Neural progenitor cell (in vitro differentiated cells): Measurements from ENCODE around the gene RNU4-1. TPM values are rescaled to one million over a fixed set of nuclear protein-coding genes. Genes with fewer than 3 reads are reported as not detected.
A peak's percentile ranks its signal among the peaks of the same experiment; 100 is the strongest.

ENCODE experiments used
- DNase-seq: peaks from one replicate; pipeline ENCODE4 v3.0.0-alpha.2; 2016; ENCODE audit warnings: low spot score
- H2AFZ ChIP-seq: fragments of 200-600 bp; sonication (generic); replicated peaks from 2 replicates; pipeline ENCODE4 v1.6.1; 2016; ENCODE audit warnings: antibody characterized with exemption
- H3F3A ChIP-seq: fragments of 200-600 bp; sonication (generic); 2 replicates; pipeline ENCODE4 v1.6.1; 2016; ENCODE audit warnings: antibody characterized with exemption, low read depth
- H3K27ac ChIP-seq: fragments of 200-600 bp; sonication (generic); 2 replicates; pipeline ENCODE4 v1.5.1; 2016; ENCODE audit warnings: mild to moderate bottlenecking
- H3K27me3 ChIP-seq: fragments of 200-600 bp; sonication (generic); 2 replicates; pipeline ENCODE4 v1.6.1; 2016; ENCODE audit warnings: mild to moderate bottlenecking, moderate library complexity
- H3K36me3 ChIP-seq: fragments of 200-600 bp; sonication (generic); 2 replicates; pipeline ENCODE4 v1.5.1; 2016
- H3K4me1 ChIP-seq: fragments of 200-600 bp; sonication (generic); 2 replicates; pipeline ENCODE4 v1.6.1; 2016; ENCODE audit warnings: mixed run types
- H3K4me2 ChIP-seq: fragments of 200-600 bp; sonication (generic); 2 replicates; pipeline ENCODE4 v1.6.1; 2016
- H3K4me3 ChIP-seq: fragments of 200-600 bp; sonication (generic); 2 replicates; pipeline ENCODE4 v1.5.1; 2016
- H3K79me2 ChIP-seq: fragments of 200-600 bp; sonication (generic); 2 replicates; pipeline ENCODE4 v1.6.1; 2016; ENCODE audit warnings: low read depth
- H3K9ac ChIP-seq: fragments of 200-600 bp; sonication (generic); 2 replicates; pipeline ENCODE4 v1.6.1; 2016
- H3K9me3 ChIP-seq: fragments of 200-600 bp; sonication (generic); 2 replicates; pipeline ENCODE4 v1.5.1; 2016; ENCODE audit warnings: low read depth
- H4K20me1 ChIP-seq: fragments of 200-600 bp; sonication (generic); 2 replicates; pipeline ENCODE4 v1.6.1; 2016; ENCODE audit warnings: low read depth
- H3K27ac Mint-ChIP-seq: 3 replicates; pipeline ENCODE4 v1.8.0; 2021; ENCODE audit warnings: mixed read lengths
- H3K27me3 Mint-ChIP-seq: 2 replicates; pipeline ENCODE4 v1.8.0; 2022; ENCODE audit warnings: low read depth, mild to moderate bottlenecking, inconsistent platforms, moderate library complexity, mixed read lengths; ENCODE audit not compliant: insufficient read depth
- H3K36me3 Mint-ChIP-seq: 3 replicates; pipeline ENCODE4 v1.8.0; 2021; ENCODE audit warnings: mixed read lengths
- H3K4me1 Mint-ChIP-seq: 3 replicates; pipeline ENCODE4 v1.8.0; 2021; ENCODE audit warnings: mixed read lengths
- H3K4me3 Mint-ChIP-seq: 3 replicates; pipeline ENCODE4 v1.8.0; 2021; ENCODE audit warnings: mild to moderate bottlenecking, moderate library complexity, mixed read lengths
- H3K9me3 Mint-ChIP-seq: 3 replicates; pipeline ENCODE4 v1.8.0; 2020; ENCODE audit warnings: mixed read lengths
- CTCF ChIP-seq: fragments of 200-600 bp; sonication (generic); IDR thresholded peaks from 2 replicates; pipeline ENCODE4 v1.5.1; 2017; ENCODE audit warnings: antibody characterized with exemption, mild to moderate bottlenecking
- EZH2 ChIP-seq: fragments of 200-600 bp; sonication (generic); IDR thresholded peaks from 2 replicates; pipeline ENCODE4 v1.6.1; 2017; ENCODE audit warnings: antibody characterized with exemption, mild to moderate bottlenecking, moderate library complexity
- EZH2phosphoT487 ChIP-seq: fragments of 200-600 bp; sonication (generic); IDR thresholded peaks from 2 replicates; pipeline ENCODE4 v1.6.1; 2017; ENCODE audit warnings: antibody characterized with exemption
- total RNA-seq: library from RNA; depleted of rRNA; stranded (reverse); fragments of >200 nt; gene quantifications from 2 replicates; pipeline ENCODE4 v1.2.3, GENCODE V29; 2015; ENCODE audit warnings: low replicate concordance

The RNU4-1 gene
- total RNA-seq, 1 donor from 2014 or later, result under 0.01 TPM

GRCh38 chr12:120314220-120314619 is 21.2 kb upstream of the RNU4-1 start:
- Mint-ChIP-seq H3K36me3 (no peaks in the 10 kb centered on the region), H3K9me3 (no peaks in the 10 kb centered on the region), H3K27me3 (no peaks in the 10 kb centered on the region), H3K27ac (no peak overlapping the region), H3K4me1 (peaks cover 11% of the 10 kb centered on the region), H3K4me3 (no peak overlapping the region)
- no peak overlapping the region for H3K27ac ChIP-seq
- H3K9ac ChIP-seq, result no peak overlapping the region
- H3K27me3 ChIP-seq, result no peaks in the 10 kb centered on the region
- no peaks in the 10 kb centered on the region for H3K9me3 ChIP-seq
- TF ChIP-seq EZH2, result no peak
- TF ChIP-seq CTCF, result peak; percentile 45
- peaks cover 19% of the 10 kb centered on the region for H3F3A ChIP-seq
- H3K36me3 ChIP-seq, result no peaks in the 10 kb centered on the region
- no peak overlapping the region for H3K4me2 ChIP-seq
- no peak overlapping the region for H3K4me3 ChIP-seq
- no peaks in the 10 kb centered on the region for H4K20me1 ChIP-seq
- no peaks in the 10 kb centered on the region for H3K79me2 ChIP-seq
- DNase-seq, result peak; percentile 36
- peaks cover 6% of the 10 kb centered on the region for H3K4me1 ChIP-seq
- H2AFZ ChIP-seq, result no peak overlapping the region

- H3K27ac ChIP-seq, result no peak within 1 kb of the TSS
- no peaks in the 10 kb centered on the region for H3K9me3 Mint-ChIP-seq
- no peaks in the 10 kb centered on the region for H3K9me3 ChIP-seq
- no peaks in the 10 kb centered on the region for H3K79me2 ChIP-seq
- peak within 1 kb of the TSS; percentile 96 for H3K27ac Mint-ChIP-seq
- no peaks in the 10 kb centered on the region for H3K27me3 ChIP-seq
- peak within 1 kb of the TSS; percentile 68 for H3K4me3 ChIP-seq
- H3K9ac ChIP-seq, result peak within 1 kb of the TSS; percentile 61
- peak; percentile 88 for TF ChIP-seq CTCF
- no peak for TF ChIP-seq EZH2
- DNase-seq, result peak; percentile 94
- no peaks in the 10 kb centered on the region for H3K36me3 ChIP-seq
- no peaks in the 10 kb centered on the region for H4K20me1 ChIP-seq
- H3K4me1 ChIP-seq, result no peaks in the 10 kb centered on the region
- H3K4me1 Mint-ChIP-seq, result peaks cover 11% of the 10 kb centered on the region
- H3K36me3 Mint-ChIP-seq, result no peaks in the 10 kb centered on the region
- peak within 1 kb of the TSS; percentile 99 for H3K4me2 ChIP-seq
- peak within 1 kb of the TSS; percentile 98 for H2AFZ ChIP-seq
- H3K27me3 Mint-ChIP-seq, result peaks cover 8% of the 10 kb centered on the region
- peak within 1 kb of the TSS; percentile 93 for H3K4me3 Mint-ChIP-seq
- peaks cover 9% of the 10 kb centered on the region for H3F3A ChIP-seq
Observed at GRCh38 chr12:120301962-120302815, 9.2 kb upstream of the RNU4-1 start, which contains the start of gene SIRT4. Gene SIRT4, plus strand, starts transcription at chr12:120302321. Its CDS starts 1,241 bp downstream, at chr12:120303562.

GRCh38 chr12:120292411-120292660 is 701 bp downstream of the RNU4-1 start:
- no peaks in the 10 kb centered on the region for H3K9me3 Mint-ChIP-seq
- H3K4me3 ChIP-seq, result peak overlapping the region; percentile 49
- peaks cover 7% of the 10 kb centered on the region for H3K27me3 Mint-ChIP-seq
- H2AFZ ChIP-seq, result no peak overlapping the region
- peak overlapping the region; percentile 100 for H3K27ac ChIP-seq
- H3K4me3 Mint-ChIP-seq, result no peak overlapping the region
- H3K36me3 Mint-ChIP-seq, result no peaks in the 10 kb centered on the region
- TF ChIP-seq EZH2, result no peak
- TF ChIP-seq CTCF, result no peak
- no peak for TF ChIP-seq EZH2phosphoT487
- peak overlapping the region; percentile 74 for H3K4me2 ChIP-seq
- H3K27me3 ChIP-seq, result no peaks in the 10 kb centered on the region
- no peaks in the 10 kb centered on the region for H3K79me2 ChIP-seq
- peaks cover 46% of the 10 kb centered on the region for H3F3A ChIP-seq
- H3K27ac Mint-ChIP-seq, result no peak overlapping the region
- no peaks in the 10 kb centered on the region for H4K20me1 ChIP-seq
- no peaks in the 10 kb centered on the region for H3K9me3 ChIP-seq
- H3K4me1 ChIP-seq, result peaks cover 6% of the 10 kb centered on the region
- no peak for DNase-seq
- H3K9ac ChIP-seq, result peak overlapping the region; percentile 98
- H3K4me1 Mint-ChIP-seq, result peaks cover 7% of the 10 kb centered on the region
- H3K36me3 ChIP-seq, result no peaks in the 10 kb centered on the region
